BJ (cell line): Measurements from ENCODE around the gene PTAFR. TPM values are rescaled to one million over a fixed set of nuclear protein-coding genes. Genes with fewer than 3 reads are reported as not detected.

Experiments
- CTCF ChIA-PET: fragments of 350-600 bp; formaldehyde crosslinking; extraction: SDS; loops from one replicate; lab custom pipeline; 2021; ENCODE audit warnings: antibody characterized with exemption, inconsistent platforms; lab: Yijun Ruan, JAX
- POLR2A ChIA-PET: fragments of 300-600 bp; sonication (Branson Sonifier 250); formaldehyde crosslinking; extraction: SDS; loops from one replicate; lab custom pipeline; 2021; ENCODE audit warnings: antibody characterized with exemption; lab: Charles Lee
- DNase-seq: peaks from one replicate; pipeline ENCODE4 v3.0.0-alpha.2; 2011; ENCODE audit warnings: low read depth
- H3K27me3 ChIP-seq: 2 replicates; pipeline ENCODE4 v1.6.0; 2011; ENCODE audit warnings: low read length; ENCODE audit not compliant: control insufficient read depth, insufficient read depth
- H3K36me3 ChIP-seq: 2 replicates; pipeline ENCODE4 v1.5.1; 2011; ENCODE audit warnings: low read length; ENCODE audit not compliant: control insufficient read depth, insufficient read depth
- H3K4me3 ChIP-seq: 2 replicates; pipeline ENCODE4 v1.5.1; 2011; ENCODE audit warnings: low read depth, mild to moderate bottlenecking, control low read depth, low read length
- CTCF ChIP-seq: IDR thresholded peaks from 2 replicates; pipeline ENCODE4 v1.5.1; 2011; ENCODE audit warnings: low read depth, mild to moderate bottlenecking, control low read depth, inconsistent platforms, low read length, moderate library complexity; ENCODE audit not compliant: insufficient read depth
- polyA plus RNA-seq: library from polyadenylated mRNA; depleted of rRNA; stranded (reverse); fragments of >200 nt; gene quantifications from 2 replicates; pipeline ENCODE4 v1.2.3, GENCODE V29; 2011; rRNA removed
- small RNA-seq: library from RNA; depleted of rRNA; stranded (forward); fragments of <200 nt; gene quantifications from one replicate; pipeline ENCODE3, GENCODE V24; 2012; ENCODE audit warnings: low replicate concordance, low read depth; ENCODE audit not compliant: insufficient read length

The PTAFR gene
- polyA plus RNA-seq, 1 experiment = 0.10 TPM

GRCh38 chr1:28102189-28102588 lies 74.3 kb downstream of the PTAFR start:
- Histone ChIP-seq H3K4me3 (no peak overlapping the region), H3K27me3 (no peaks in the 10 kb centered on the region), H3K36me3 (no peaks in the 10 kb centered on the region)
- ChIA-PET POLR2A (no interaction called here), CTCF (interaction anchor here (0.7 to 1.5 kb wide), 3 partner anchors 11 to 98 kb away, joined by 3 to 10 read pairs (median 4); no protein-coding TSS in a partner anchor)
- TF ChIP-seq CTCF = no peak
- no peak for DNase-seq

- no peak for DNase-seq
- no peaks in the 10 kb centered on the region for H3K27me3 ChIP-seq
- TF ChIP-seq CTCF = no peak
- no peak overlapping the region for H3K4me3 ChIP-seq
- ChIA-PET POLR2A (no interaction called here), CTCF (interaction anchor here (1.1 to 1.9 kb wide), 3 partner anchors 9 to 110 kb away, joined by 3 to 5 read pairs (median 3); no protein-coding TSS in a partner anchor)
- H3K36me3 ChIP-seq = no peaks in the 10 kb centered on the region
Measured at GRCh38 chr1:28099050-28099769, 77.3 kb downstream of the PTAFR start.

Small RNAs within 50 kb of the gene (small RNA-seq; reads per million reads assigned to genes)
- gene RNU6-176P = not detected

Other genes starting within 250 kb of the PTAFR start
- gene SMPDL3B, start 241.7 kb downstream of the PTAFR start, polyA plus RNA-seq = 0.21 and 0.34 TPM in 2 replicates
- gene XKR8, start 216.7 kb downstream of the PTAFR start, polyA plus RNA-seq = 8.6 and 13.2 TPM in 2 replicates
- 8.6 and 11.1 TPM in 2 replicates for gene EYA3, start 88.1 kb downstream of the PTAFR start, polyA plus RNA-seq
- gene DNAJC8, start 56.3 kb upstream of the PTAFR start, polyA plus RNA-seq = 49.1 and 70.2 TPM in 2 replicates
- 168 and 211 TPM in 2 replicates for gene ATP5IF1, start 59.4 kb upstream of the PTAFR start, polyA plus RNA-seq
- gene SESN2, start 82.8 kb upstream of the PTAFR start, polyA plus RNA-seq = 35.4 and 53.4 TPM in 2 replicates
- 21.2 and 23.0 TPM in 2 replicates for gene MED18, start 152.3 kb upstream of the PTAFR start, polyA plus RNA-seq
- gene PHACTR4, start 193.1 kb upstream of the PTAFR start, polyA plus RNA-seq = 5.2 and 9.1 TPM in 2 replicates